AG09319 (cell line): ENCODE results near the gene RELA.

Source experiments
- DNase-seq: peaks from one replicate; pipeline ENCODE4 v3.0.0-alpha.2; 2010; ENCODE audit warnings: low read depth; ENCODE audit errors: extremely low read depth
- CTCF ChIP-seq: IDR thresholded peaks from 2 replicates; pipeline ENCODE4 v1.5.1; 2011; ENCODE audit warnings: low read depth, mild to moderate bottlenecking, inconsistent platforms, low read length, moderate library complexity

RELA gene

GRCh38 chr11:65611028-65611757 lies 51.5 kb downstream of the RELA start:
- DNase-seq = no peak
- TF ChIP-seq CTCF = no peak

- DNase-seq = no peak
Observed at GRCh38 chr11:65610404-65610803, 52.3 kb downstream of the RELA start.

GRCh38 chr11:65609665-65610064 lies 53.1 kb downstream of the RELA start:
- DNase-seq = no peak

More at GRCh38 chr11:65610404-65610803, 52.3 kb downstream of the RELA start:
- TF ChIP-seq CTCF = no peak

GRCh38 chr11:65609229-65609628 lies 53.5 kb downstream of the RELA start:
- DNase-seq = no peak
- no peak for TF ChIP-seq CTCF

More at GRCh38 chr11:65609665-65610064, 53.1 kb downstream of the RELA start:
- TF ChIP-seq CTCF = no peak

- DNase-seq = no peak
- no peak for TF ChIP-seq CTCF
Observed at GRCh38 chr11:65607614-65608426, 54.9 kb downstream of the RELA start.

- TF ChIP-seq CTCF = no peak
- peak; percentile 93 for DNase-seq
Observed at GRCh38 chr11:65606876-65607613, 55.7 kb downstream of the RELA start.
